Effector CD8-positive, alpha-beta T cell (primary cell): ENCODE data around the gene PLCB1.

Experiments used
- DNase-seq: peaks from one replicate; lab custom pipeline; 2025; lab: John Stamatoyannopoulos, UW

The PLCB1 gene

GRCh38 chr20:8507231-8507630 is 375.2 kb downstream of the PLCB1 start:
- no peak for DNase-seq

- DNase-seq = no peak
Observed at GRCh38 chr20:8509809-8510208, 377.7 kb downstream of the PLCB1 start.

GRCh38 chr20:8510808-8511207 is 378.7 kb downstream of the PLCB1 start:
- no peak for DNase-seq

GRCh38 chr20:8512003-8512402 is 379.9 kb downstream of the PLCB1 start:
- no peak for DNase-seq

- no peak for DNase-seq
Observed at GRCh38 chr20:8515810-8516435, 383.9 kb downstream of the PLCB1 start.

GRCh38 chr20:8518878-8519277 is 386.8 kb downstream of the PLCB1 start:
- DNase-seq = no peak

GRCh38 chr20:8519887-8520286 is 387.8 kb downstream of the PLCB1 start:
- DNase-seq = no peak

GRCh38 chr20:8522168-8522567 is 390.1 kb downstream of the PLCB1 start:
- DNase-seq = no peak

GRCh38 chr20:8523684-8524083 is 391.6 kb downstream of the PLCB1 start:
- no peak for DNase-seq

GRCh38 chr20:8524101-8525016 is 392.3 kb downstream of the PLCB1 start:
- no peak for DNase-seq

- no peak for DNase-seq
Observed at GRCh38 chr20:8525017-8525343, 392.9 kb downstream of the PLCB1 start.

- no peak for DNase-seq
Observed at GRCh38 chr20:8526610-8527009, 394.5 kb downstream of the PLCB1 start.

- no peak for DNase-seq
Observed at GRCh38 chr20:8527998-8528723, 396.1 kb downstream of the PLCB1 start.

GRCh38 chr20:8530022-8530421 is 398.0 kb downstream of the PLCB1 start:
- DNase-seq = no peak

- no peak for DNase-seq
Observed at GRCh38 chr20:8532169-8532568, 400.1 kb downstream of the PLCB1 start.

GRCh38 chr20:8534368-8535160 is 402.5 kb downstream of the PLCB1 start:
- no peak for DNase-seq

GRCh38 chr20:8535403-8536261 is 403.6 kb downstream of the PLCB1 start:
- DNase-seq = no peak

- no peak for DNase-seq
Observed at GRCh38 chr20:8536262-8536618, 404.2 kb downstream of the PLCB1 start.

GRCh38 chr20:8540466-8540865 is 408.4 kb downstream of the PLCB1 start:
- no peak for DNase-seq

GRCh38 chr20:8542110-8542486 is 410.0 kb downstream of the PLCB1 start:
- no peak for DNase-seq

- no peak for DNase-seq
Observed at GRCh38 chr20:8545212-8545611, 413.1 kb downstream of the PLCB1 start.
